ENCODE measurements around the gene CCDC34.

The CCDC34 gene

GRCh38 chr11:27373392-27373791, 10.4 kb upstream of the CCDC34 start:
- H3K4me3 ChIP-seq (ENCODE audit: low read depth, low read length): no peak overlapping the region
- H3K9ac ChIP-seq: no peak overlapping the region
- no peaks in the 10 kb centered on the region for H3K36me3 ChIP-seq (ENCODE audit: control insufficient read depth, insufficient read depth, low read length)
- H3K27ac ChIP-seq: no peak overlapping the region
- no peaks in the 10 kb centered on the region for H3K79me2 ChIP-seq
- H3K4me1 ChIP-seq: no peaks in the 10 kb centered on the region
- no peak overlapping the region for H2AFZ ChIP-seq
- H3K27me3 ChIP-seq (ENCODE audit: control insufficient read depth, insufficient read depth, low read length): no peaks in the 10 kb centered on the region
- no peak for TF ChIP-seq CTCF (IDR thresholded peaks at IDR 0.05)
- no peak overlapping the region for H3K4me2 ChIP-seq (ENCODE audit: low read length)
- no peaks in the 10 kb centered on the region for H3K9me3 ChIP-seq (ENCODE audit: control insufficient read depth, low read length)

- no peak for TF ChIP-seq CTCF (IDR thresholded peaks at IDR 0.05)
- Histone ChIP-seq H3K4me1 (no peaks in the 10 kb centered on the region), H3K9ac (no peak overlapping the region), H2AFZ (no peak overlapping the region), H3K27ac (no peak overlapping the region), H3K36me3 (ENCODE audit: control insufficient read depth, insufficient read depth, low read length) (no peaks in the 10 kb centered on the region), H3K4me3 (ENCODE audit: low read depth, low read length) (no peak overlapping the region), H3K27me3 (ENCODE audit: control insufficient read depth, insufficient read depth, low read length) (no peaks in the 10 kb centered on the region), H3K79me2 (no peaks in the 10 kb centered on the region), H3K9me3 (ENCODE audit: control insufficient read depth, low read length) (no peaks in the 10 kb centered on the region), H3K4me2 (ENCODE audit: low read length) (no peak overlapping the region)
Measured at GRCh38 chr11:27372164-27372563, 9.1 kb upstream of the CCDC34 start.

GRCh38 chr11:27371489-27371888, 8.5 kb upstream of the CCDC34 start:
- Histone ChIP-seq H3K36me3 (ENCODE audit: control insufficient read depth, insufficient read depth, low read length) (no peaks in the 10 kb centered on the region), H3K4me2 (ENCODE audit: low read length) (no peak overlapping the region), H3K4me3 (ENCODE audit: low read depth, low read length) (no peak overlapping the region), H3K27me3 (ENCODE audit: control insufficient read depth, insufficient read depth, low read length) (no peaks in the 10 kb centered on the region), H3K27ac (no peak overlapping the region), H3K9me3 (ENCODE audit: control insufficient read depth, low read length) (no peaks in the 10 kb centered on the region), H3K4me1 (no peaks in the 10 kb centered on the region), H2AFZ (no peak overlapping the region), H3K9ac (no peak overlapping the region), H3K79me2 (no peaks in the 10 kb centered on the region)
- no peak for TF ChIP-seq CTCF (IDR thresholded peaks at IDR 0.05)

GRCh38 chr11:27370374-27370773, 7.4 kb upstream of the CCDC34 start:
- H3K4me1 ChIP-seq: no peaks in the 10 kb centered on the region
- no peak overlapping the region for H2AFZ ChIP-seq
- H3K36me3 ChIP-seq (ENCODE audit: control insufficient read depth, insufficient read depth, low read length): no peaks in the 10 kb centered on the region
- no peaks in the 10 kb centered on the region for H3K79me2 ChIP-seq
- H3K4me2 ChIP-seq (ENCODE audit: low read length): no peak overlapping the region
- H3K27me3 ChIP-seq (ENCODE audit: control insufficient read depth, insufficient read depth, low read length): no peaks in the 10 kb centered on the region
- no peak for TF ChIP-seq CTCF (IDR thresholded peaks at IDR 0.05)
- no peaks in the 10 kb centered on the region for H3K9me3 ChIP-seq (ENCODE audit: control insufficient read depth, low read length)
- H3K9ac ChIP-seq: no peak overlapping the region
- no peak overlapping the region for H3K27ac ChIP-seq
- no peak overlapping the region for H3K4me3 ChIP-seq (ENCODE audit: low read depth, low read length)

- Histone ChIP-seq H3K9me3 (ENCODE audit: control insufficient read depth, low read length) (no peaks in the 10 kb centered on the region), H3K36me3 (ENCODE audit: control insufficient read depth, insufficient read depth, low read length) (no peaks in the 10 kb centered on the region), H3K4me3 (ENCODE audit: low read depth, low read length) (no peak overlapping the region), H3K27me3 (ENCODE audit: control insufficient read depth, insufficient read depth, low read length) (no peaks in the 10 kb centered on the region), H3K4me1 (no peaks in the 10 kb centered on the region), H3K27ac (no peak overlapping the region), H3K4me2 (ENCODE audit: low read length) (no peak overlapping the region), H3K9ac (no peak overlapping the region), H2AFZ (no peak overlapping the region), H3K79me2 (no peaks in the 10 kb centered on the region)
- no peak for TF ChIP-seq CTCF (IDR thresholded peaks at IDR 0.05)
Measured at GRCh38 chr11:27367881-27368280, 4.9 kb upstream of the CCDC34 start.

All from parathyroid adenoma (tissue), 2 donors.